ENCODE results near the gene IGHMBP2.
"Not testable (repeated sequence)": the region's sequence is repeated elsewhere in the genome, so short reads cannot be mapped to it uniquely, and the experiment has no call there.

The IGHMBP2 gene

GRCh38 chr11:68963779-68964178 lies 60.1 kb downstream of the IGHMBP2 start:
- no peaks in the 10 kb centered on the region for H3K4me1 ChIP-seq (ENCODE audit: insufficient read depth, low read length)

GRCh38 chr11:68965901-68966853 lies 62.5 kb downstream of the IGHMBP2 start:
- H3K9ac ChIP-seq (ENCODE audit: low read depth, low read length), result no peak overlapping the region
- H3K4me1 ChIP-seq (ENCODE audit: insufficient read depth, low read length), result no peaks in the 10 kb centered on the region
- H3K36me3 ChIP-seq (ENCODE audit: insufficient read depth, low read length), result no peaks in the 10 kb centered on the region
- H3K9me3 ChIP-seq (ENCODE audit: control insufficient read depth, insufficient read depth, low read length), result no peaks in the 10 kb centered on the region

More at GRCh38 chr11:68963779-68964178, 60.1 kb downstream of the IGHMBP2 start:
- Histone ChIP-seq H3K9me3 (ENCODE audit: control insufficient read depth, insufficient read depth, low read length) (no peaks in the 10 kb centered on the region), H3K36me3 (ENCODE audit: insufficient read depth, low read length) (no peaks in the 10 kb centered on the region), H3K9ac (ENCODE audit: low read depth, low read length) (no peak overlapping the region)

- Histone ChIP-seq H3K9ac (ENCODE audit: low read depth, low read length) (no peak overlapping the region), H3K36me3 (ENCODE audit: insufficient read depth, low read length) (no peaks in the 10 kb centered on the region), H3K4me1 (ENCODE audit: insufficient read depth, low read length) (no peaks in the 10 kb centered on the region), H3K9me3 (ENCODE audit: control insufficient read depth, insufficient read depth, low read length) (no peaks in the 10 kb centered on the region)
Measured at GRCh38 chr11:68966894-68967780, 63.4 kb downstream of the IGHMBP2 start.

GRCh38 chr11:68968306-68969250 lies 64.9 kb downstream of the IGHMBP2 start:
- no peaks in the 10 kb centered on the region for H3K9me3 ChIP-seq (ENCODE audit: control insufficient read depth, insufficient read depth, low read length)
- H3K9ac ChIP-seq (ENCODE audit: low read depth, low read length), result no peak overlapping the region
- no peaks in the 10 kb centered on the region for H3K4me1 ChIP-seq (ENCODE audit: insufficient read depth, low read length)
- no peaks in the 10 kb centered on the region for H3K36me3 ChIP-seq (ENCODE audit: insufficient read depth, low read length)

GRCh38 chr11:68969386-68969785 lies 65.7 kb downstream of the IGHMBP2 start:
- H3K36me3 ChIP-seq (ENCODE audit: insufficient read depth, low read length), result no peaks in the 10 kb centered on the region
- H3K4me1 ChIP-seq (ENCODE audit: insufficient read depth, low read length), result no peaks in the 10 kb centered on the region
- no peaks in the 10 kb centered on the region for H3K9me3 ChIP-seq (ENCODE audit: control insufficient read depth, insufficient read depth, low read length)
- no peak overlapping the region for H3K9ac ChIP-seq (ENCODE audit: low read depth, low read length)

GRCh38 chr11:68970921-68971636 lies 67.4 kb downstream of the IGHMBP2 start:
- no peaks in the 10 kb centered on the region for H3K36me3 ChIP-seq (ENCODE audit: insufficient read depth, low read length)

GRCh38 chr11:68973219-68973618 lies 69.5 kb downstream of the IGHMBP2 start:
- no peaks in the 10 kb centered on the region for H3K36me3 ChIP-seq (ENCODE audit: insufficient read depth, low read length)
- H3K9me3 ChIP-seq (ENCODE audit: control insufficient read depth, insufficient read depth, low read length), result no peaks in the 10 kb centered on the region; the same call in 1 of the 2 replicates
- H3K4me1 ChIP-seq (ENCODE audit: insufficient read depth, low read length), result 0 out of 2 replicates have a peak, but pooled peaks cover 7% of the 10 kb centered on the region
- no peak overlapping the region for H3K9ac ChIP-seq (ENCODE audit: low read depth, low read length)

More at GRCh38 chr11:68970921-68971636, 67.4 kb downstream of the IGHMBP2 start:
- Histone ChIP-seq H3K9me3 (ENCODE audit: control insufficient read depth, insufficient read depth, low read length) (no peaks in the 10 kb centered on the region; the same call in 1 of the 2 replicates), H3K4me1 (ENCODE audit: insufficient read depth, low read length) (0 out of 2 replicates have a peak, but pooled peaks cover 2% of the 10 kb centered on the region), H3K9ac (ENCODE audit: low read depth, low read length) (no peak overlapping the region)

- not testable (repeated sequence) for H3K9me3 ChIP-seq (ENCODE audit: control insufficient read depth, insufficient read depth, low read length); H3K9ac ChIP-seq (ENCODE audit: low read depth, low read length); H3K4me1 ChIP-seq (ENCODE audit: insufficient read depth, low read length); H3K36me3 ChIP-seq (ENCODE audit: insufficient read depth, low read length)
Measured at GRCh38 chr11:68973706-68974105, 70.0 kb downstream of the IGHMBP2 start.

- no peaks in the 10 kb centered on the region for H3K36me3 ChIP-seq (ENCODE audit: insufficient read depth, low read length)
- no peaks in the 10 kb centered on the region; the same call in 1 of the 2 replicates for H3K9me3 ChIP-seq (ENCODE audit: control insufficient read depth, insufficient read depth, low read length)
- 0 out of 2 replicates have a peak, but pooled peaks cover 7% of the 10 kb centered on the region for H3K4me1 ChIP-seq (ENCODE audit: insufficient read depth, low read length)
- H3K9ac ChIP-seq (ENCODE audit: low read depth, low read length), result no peak overlapping the region
Measured at GRCh38 chr11:68974421-68975194, 70.9 kb downstream of the IGHMBP2 start.

- Histone ChIP-seq H3K36me3 (ENCODE audit: insufficient read depth, low read length) (no peaks in the 10 kb centered on the region), H3K9me3 (ENCODE audit: control insufficient read depth, insufficient read depth, low read length) (no peaks in the 10 kb centered on the region; the same call in 1 of the 2 replicates), H3K9ac (ENCODE audit: low read depth, low read length) (no peak overlapping the region), H3K4me1 (ENCODE audit: insufficient read depth, low read length) (peaks cover 7% of the 10 kb centered on the region; the same call in 1 of the 2 replicates)
Measured at GRCh38 chr11:68976095-68976494, 72.4 kb downstream of the IGHMBP2 start.

GRCh38 chr11:68976563-68976962 lies 72.9 kb downstream of the IGHMBP2 start:
- H3K36me3 ChIP-seq (ENCODE audit: insufficient read depth, low read length), result no peaks in the 10 kb centered on the region
- H3K9ac ChIP-seq (ENCODE audit: low read depth, low read length), result no peak overlapping the region
- H3K4me1 ChIP-seq (ENCODE audit: insufficient read depth, low read length), result peaks cover 7% of the 10 kb centered on the region; the same call in 1 of the 2 replicates
- H3K9me3 ChIP-seq (ENCODE audit: control insufficient read depth, insufficient read depth, low read length), result no peaks in the 10 kb centered on the region; the same call in 1 of the 2 replicates

- peaks cover 7% of the 10 kb centered on the region; the same call in 1 of the 2 replicates for H3K4me1 ChIP-seq (ENCODE audit: insufficient read depth, low read length)
- no peaks in the 10 kb centered on the region; the same call in 1 of the 2 replicates for H3K9me3 ChIP-seq (ENCODE audit: control insufficient read depth, insufficient read depth, low read length)
- H3K36me3 ChIP-seq (ENCODE audit: insufficient read depth, low read length), result no peaks in the 10 kb centered on the region
- H3K9ac ChIP-seq (ENCODE audit: low read depth, low read length), result no peak overlapping the region
Measured at GRCh38 chr11:68977781-68978625, 74.3 kb downstream of the IGHMBP2 start.
